Astrocyte of the cerebellum (primary cell): ENCODE data around the gene CHEK2.

Experiments used
- DNase-seq: peaks from one replicate; pipeline ENCODE4 v3.0.0-alpha.2; 2011; ENCODE audit warnings: low read depth
- H3K4me3 ChIP-seq: 2 replicates; pipeline ENCODE4 v1.5.1; 2011; ENCODE audit warnings: mild to moderate bottlenecking, low read depth, low read length, moderate library complexity
- CTCF ChIP-seq: IDR thresholded peaks from 2 replicates; pipeline ENCODE4 v1.5.1; 2012; ENCODE audit warnings: low read length, low read depth, moderate library complexity, mild to moderate bottlenecking; ENCODE audit errors: missing control alignments
- in situ Hi-C: cut with HindIII; loops from 2 replicates; pipeline ENCODE4 v1.10.0; 2017; ENCODE audit warnings: low sequenced_read_pairs

Gene CHEK2

GRCh38 chr22:28658448-28658847 lies 83.2 kb downstream of the CHEK2 start:
- TF ChIP-seq CTCF = no peak
- no peak overlapping the region for H3K4me3 ChIP-seq
- DNase-seq = no peak
- in situ Hi-C loops = no loop called here

- H3K4me3 ChIP-seq = no peak overlapping the region
- TF ChIP-seq CTCF = no peak
- DNase-seq = no peak
- in situ Hi-C loops = no loop called here
These were observed 85.4 kb downstream of the CHEK2 start for GRCh38 chr22:28656181-28656580.

- TF ChIP-seq CTCF = no peak
- no peak for DNase-seq
- no peak overlapping the region for H3K4me3 ChIP-seq
- in situ Hi-C loops = no loop called here
These were observed 91.2 kb downstream of the CHEK2 start for GRCh38 chr22:28650463-28650862.

GRCh38 chr22:28648792-28649191 lies 92.8 kb downstream of the CHEK2 start:
- in situ Hi-C loops = no loop called here
- H3K4me3 ChIP-seq = no peak overlapping the region
- no peak for DNase-seq
- no peak for TF ChIP-seq CTCF

- no peak for TF ChIP-seq CTCF
- in situ Hi-C loops = no loop called here
- H3K4me3 ChIP-seq = no peak overlapping the region
- no peak for DNase-seq
These were observed 94.4 kb downstream of the CHEK2 start for GRCh38 chr22:28647216-28647615.

- DNase-seq = no peak
- in situ Hi-C loops = no loop called here
- H3K4me3 ChIP-seq = no peak overlapping the region
- TF ChIP-seq CTCF = no peak
These were observed 102.3 kb downstream of the CHEK2 start for GRCh38 chr22:28639321-28639720.
